ENCODE results near the gene MELK. TPM values are rescaled to one million over a fixed set of nuclear protein-coding genes. Genes with fewer than 3 reads are reported as not detected.
"Not testable (repeated sequence)": the region's sequence is repeated elsewhere in the genome, so short reads cannot be mapped to it uniquely, and the experiment has no call there.

Gene MELK
- total and polyA plus RNA-seq, 10 donors = 0.64 to 9.3 (median 2.9) TPM

DNA sequence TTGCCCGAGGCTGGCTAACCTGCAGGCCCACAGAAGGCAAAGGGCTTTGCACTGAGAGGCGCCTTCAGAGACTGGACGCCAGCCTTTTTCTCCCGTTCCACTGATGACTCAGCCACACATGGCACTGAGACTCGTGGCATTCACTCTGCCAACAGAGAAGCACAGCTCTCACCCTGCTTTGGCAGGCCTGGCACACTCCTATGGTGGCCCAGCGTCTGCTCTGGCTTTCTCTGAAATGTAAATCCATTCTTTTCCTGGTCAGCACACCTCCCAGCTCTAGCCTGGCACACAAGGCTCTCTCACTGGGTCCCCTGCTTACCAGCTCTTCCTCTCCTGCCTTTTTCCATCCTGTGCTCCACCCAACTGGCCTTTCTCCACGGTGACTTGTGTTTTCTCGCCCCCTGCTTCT, 5.9 kb upstream of the MELK start:
- intact Hi-C loops (cut with DNase I; ENCODE audit: low total_unique reads) = no loop called here
- Histone ChIP-seq H3K4me3 (no peak overlapping the region), H3K36me3 (no peaks in the 10 kb centered on the region), H3K27ac (no peak overlapping the region), H3K27me3 (replicated peaks in 1 of 7) (no peaks in the 10 kb centered on the region), H3K4me1 (peaks cover 0 to 4% (median under 1%) of the 10 kb centered on the region in 6 donors), H3K9me3 (no peaks in the 10 kb centered on the region)
- DNase-seq = peak; percentile 35
- WGBS, 5 donors = 74 to 85% (median 85%) methylated on average over 8 of the region's 8 CpGs
- TF ChIP-seq POLR2AphosphoS5 (IDR thresholded peaks at IDR 0.05) (no peak), POLR2A (IDR thresholded peaks at IDR 0.05) (no peak)
- TF ChIP-seq, protein P1, sequence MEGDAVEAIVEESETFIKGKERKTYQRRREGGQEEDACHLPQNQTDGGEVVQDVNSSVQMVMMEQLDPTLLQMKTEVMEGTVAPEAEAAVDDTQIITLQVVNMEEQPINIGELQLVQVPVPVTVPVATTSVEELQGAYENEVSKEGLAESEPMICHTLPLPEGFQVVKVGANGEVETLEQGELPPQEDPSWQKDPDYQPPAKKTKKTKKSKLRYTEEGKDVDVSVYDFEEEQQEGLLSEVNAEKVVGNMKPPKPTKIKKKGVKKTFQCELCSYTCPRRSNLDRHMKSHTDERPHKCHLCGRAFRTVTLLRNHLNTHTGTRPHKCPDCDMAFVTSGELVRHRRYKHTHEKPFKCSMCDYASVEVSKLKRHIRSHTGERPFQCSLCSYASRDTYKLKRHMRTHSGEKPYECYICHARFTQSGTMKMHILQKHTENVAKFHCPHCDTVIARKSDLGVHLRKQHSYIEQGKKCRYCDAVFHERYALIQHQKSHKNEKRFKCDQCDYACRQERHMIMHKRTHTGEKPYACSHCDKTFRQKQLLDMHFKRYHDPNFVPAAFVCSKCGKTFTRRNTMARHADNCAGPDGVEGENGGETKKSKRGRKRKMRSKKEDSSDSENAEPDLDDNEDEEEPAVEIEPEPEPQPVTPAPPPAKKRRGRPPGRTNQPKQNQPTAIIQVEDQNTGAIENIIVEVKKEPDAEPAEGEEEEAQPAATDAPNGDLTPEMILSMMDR (IDR thresholded peaks at IDR 0.05 in 8 of 11, conservative IDR thresholded peaks at IDR 0.05 in 3 of 11) = no peak

DNA sequence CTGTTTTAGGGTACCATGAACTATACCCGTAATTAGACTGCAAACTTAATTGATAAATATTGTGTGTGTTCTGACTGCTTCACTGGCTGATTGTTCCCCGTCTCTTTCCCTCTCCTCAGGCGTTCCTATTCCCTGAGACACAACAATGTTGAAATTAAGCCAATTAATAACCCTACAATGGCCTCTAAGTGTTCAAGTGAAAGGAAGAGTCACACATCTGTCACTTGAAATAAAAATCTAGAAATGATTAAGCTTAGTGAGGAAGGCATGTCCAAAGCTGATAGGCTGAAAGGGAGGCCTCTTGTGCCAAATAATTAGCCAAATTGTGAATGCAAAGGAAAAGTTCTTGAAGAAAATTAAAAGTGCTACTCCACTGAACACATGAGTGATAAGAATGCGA, 4.0 kb upstream of the MELK start:
- 86 to 97% (median 92%) methylated on average over 4 of the region's 4 CpGs for WGBS, 5 donors
- DNase-seq; H3K36me3 ChIP-seq; H3K9me3 ChIP-seq; H3K27ac ChIP-seq; H3K4me3 ChIP-seq; H3K27me3 ChIP-seq (replicated peaks in 1 of 7); intact Hi-C loops (cut with DNase I; ENCODE audit: low total_unique reads): not testable (repeated sequence)
- H3K4me1 ChIP-seq = peaks cover 5 to 20% (median 14%) of the 10 kb centered on the region in 6 donors

DNA sequence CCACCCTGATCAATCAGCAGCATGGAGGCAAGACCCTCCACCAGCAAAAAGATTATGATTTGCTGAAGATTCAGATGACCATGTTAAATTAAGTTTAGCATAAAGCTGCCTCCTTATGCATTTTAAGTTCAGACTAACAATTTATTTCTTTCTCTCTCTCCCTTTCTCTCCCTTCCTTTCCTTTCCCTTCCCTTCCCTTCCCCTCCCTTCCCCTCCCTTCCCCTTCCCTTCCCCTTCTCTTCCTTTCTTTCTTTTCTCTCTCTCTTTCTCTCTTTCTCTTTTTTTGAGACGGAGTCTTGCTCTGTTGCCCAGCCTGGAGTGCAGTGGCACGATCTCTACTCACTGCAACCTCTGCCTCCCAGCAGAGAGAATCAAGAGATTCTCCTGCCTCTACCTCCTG, 1.4 kb upstream of the MELK start:
- WGBS, 5 donors = 85 to 94% (median 88%) methylated on average over 2 of the region's 2 CpGs
- DNase-seq = no peak
- no peak for TF ChIP-seq POLR2A (IDR thresholded peaks at IDR 0.05)
- TF ChIP-seq, protein P1 (IDR thresholded peaks at IDR 0.05 in 8 of 11, conservative IDR thresholded peaks at IDR 0.05 in 3 of 11) = no peak
- TF ChIP-seq POLR2AphosphoS5 (IDR thresholded peaks at IDR 0.05) = no peak
- Histone ChIP-seq H3K9me3 (no peaks in the 10 kb centered on the region), H3K4me1 (peaks cover 7 to 42% (median 19%) of the 10 kb centered on the region in 6 donors), H3K36me3 (no peaks in the 10 kb centered on the region), H3K27me3 (replicated peaks in 1 of 7) (peaks cover 0 to 6% (median 0%) of the 10 kb centered on the region in 7 donors), H3K4me3 (no peak overlapping the region), H3K27ac (no peak overlapping the region)
- intact Hi-C loops (cut with DNase I; ENCODE audit: low total_unique reads) = no loop called here

DNA sequence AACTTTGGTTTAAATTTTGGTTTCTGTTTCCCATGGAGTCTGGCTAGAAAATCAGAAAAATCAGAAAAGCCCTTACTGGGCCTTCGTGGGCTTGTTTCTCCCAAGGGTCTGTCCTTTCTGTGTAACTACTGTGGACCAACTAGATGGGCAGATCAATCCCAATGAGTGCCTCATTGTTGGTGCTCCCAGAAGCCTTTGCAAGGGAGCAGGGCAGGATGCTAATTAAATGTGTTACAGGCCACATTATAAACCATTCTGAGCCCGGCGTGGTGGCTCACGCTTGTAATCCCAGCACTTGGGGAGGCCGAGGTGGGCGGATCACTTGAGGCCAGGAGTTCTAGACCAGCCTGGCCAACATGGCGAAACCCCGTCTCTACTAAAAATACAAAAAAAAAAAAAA, 1.4 kb downstream of the MELK start:
- WGBS, 5 donors = 78 to 93% (median 90%) methylated on average over 6 to 8 of the region's 8 CpGs
- peak overlapping the region in 3 of 8 donors; percentile 76 to 99 (median 93) for H3K4me3 ChIP-seq
- DNase-seq; H3K36me3 ChIP-seq; intact Hi-C loops (cut with DNase I; ENCODE audit: low total_unique reads); H3K9me3 ChIP-seq; H3K27me3 ChIP-seq (replicated peaks in 1 of 7): not testable (repeated sequence)
- peak overlapping the region in 1 of 8 donors; percentile 78 for H3K27ac ChIP-seq
- H3K4me1 ChIP-seq = peaks cover 7 to 42% (median 19%) of the 10 kb centered on the region in 6 donors

DNA sequence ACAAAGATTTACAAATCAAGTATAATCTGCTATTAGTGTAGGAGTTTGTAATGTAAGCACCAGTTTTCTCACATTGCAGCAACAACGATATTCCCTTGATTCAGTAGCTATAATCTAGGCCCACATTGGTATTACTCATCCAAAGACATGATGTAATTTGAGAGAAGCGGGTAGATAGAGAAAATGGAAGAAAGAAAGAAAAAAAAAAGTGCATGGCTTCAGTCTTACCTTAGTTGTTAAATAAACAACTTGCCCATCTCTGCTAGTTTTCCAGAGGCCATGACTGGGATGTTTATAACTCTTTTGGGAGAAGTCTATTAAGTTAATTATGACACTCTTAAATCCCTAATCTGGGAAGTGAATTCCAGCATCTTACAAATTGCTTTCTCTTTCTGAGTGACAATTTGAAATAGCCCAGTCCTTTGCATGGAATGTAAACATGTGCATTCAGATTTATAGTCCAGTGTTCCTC, 2.8 kb downstream of the MELK start:
- Histone ChIP-seq H3K27me3 (replicated peaks in 1 of 7) (peaks cover 0 to 6% (median 0%) of the 10 kb centered on the region in 7 donors), H3K4me3 (no peak overlapping the region), H3K4me1 (peaks cover 7 to 42% (median 19%) of the 10 kb centered on the region in 6 donors), H3K9me3 (no peaks in the 10 kb centered on the region), H3K36me3 (no peaks in the 10 kb centered on the region), H3K27ac (no peak overlapping the region)
- 58 to 72% (median 69%) methylated on average over 2 of the region's 2 CpGs for WGBS, 5 donors
- intact Hi-C loops (cut with DNase I; ENCODE audit: low total_unique reads) = no loop called here
- TF ChIP-seq, protein P1 (IDR thresholded peaks at IDR 0.05 in 8 of 11, conservative IDR thresholded peaks at IDR 0.05 in 3 of 11) = no peak
- no peak for TF ChIP-seq POLR2A (IDR thresholded peaks at IDR 0.05)
- no peak for DNase-seq
